Activated T-cell treated with anti-CD3 and anti-CD28 coated beads, Interleukin-2, amount 50 U/mL, for 4 hours (primary cell): ENCODE measurements around the gene PPM1H. TPM values are rescaled to one million over a fixed set of nuclear protein-coding genes. Genes with fewer than 3 reads are reported as not detected.
"Not testable (repeated sequence)": the region's sequence is repeated elsewhere in the genome, so short reads cannot be mapped to it uniquely, and the experiment has no call there.

ENCODE experiments used
- ATAC-seq, 2 donors: fragments of 200-7000 bp; cut with Tn5 transposase; one replicate each; pipeline ENCODE4 v1.10.0; 2021
- DNase-seq: peaks from one replicate; pipeline ENCODE4 v3.0.0-alpha.2; 2020
- H3K27me3 Mint-ChIP-seq: one replicate; pipeline ENCODE4 v1.8.0; 2021; ENCODE audit warnings: low read depth, mixed read lengths
- H3K36me3 Mint-ChIP-seq: one replicate; pipeline ENCODE4 v1.8.0; 2022; ENCODE audit warnings: mixed read lengths; ENCODE audit not compliant: insufficient read depth
- H3K4me1 Mint-ChIP-seq: one replicate; pipeline ENCODE4 v1.8.0; 2021; ENCODE audit warnings: low read depth, mixed read lengths
- H3K4me3 Mint-ChIP-seq: one replicate; pipeline ENCODE4 v1.8.0; 2021; ENCODE audit warnings: mild to moderate bottlenecking, moderate library complexity, mixed read lengths
- H3K9me3 Mint-ChIP-seq: one replicate; pipeline ENCODE4 v1.8.0; 2021; ENCODE audit warnings: mixed read lengths
- total RNA-seq, 3 donors: library from RNA; stranded (reverse); gene quantifications; one replicate each; pipeline ENCODE4 v1.2.1, GENCODE V29; 2021

Gene PPM1H
- total RNA-seq, 3 donors from 2014 or later: 0.03 to 0.25 (median 0.19) TPM

DNA sequence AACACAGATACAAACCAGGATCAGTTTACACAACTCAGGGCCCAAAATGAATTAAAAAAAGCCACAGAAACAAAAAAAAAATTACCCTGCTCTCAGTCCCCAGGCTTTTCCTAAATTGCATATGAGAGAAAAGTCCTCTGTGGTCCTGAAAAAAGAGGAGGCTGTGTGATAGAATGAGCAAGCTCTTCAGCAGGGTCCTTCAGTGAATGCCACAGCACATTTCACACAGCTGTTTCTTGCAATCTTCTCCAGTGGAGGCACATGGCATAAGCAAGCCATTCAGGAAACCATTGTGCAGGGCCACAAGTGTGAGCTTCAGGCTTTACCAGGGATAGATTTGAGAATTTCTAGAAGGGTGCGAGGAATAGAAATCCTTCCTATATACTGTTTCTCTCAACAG, 168.5 kb downstream of the PPM1H start:
- no peak overlapping the region for H3K4me3 Mint-ChIP-seq
- no peaks in the 10 kb centered on the region for H3K36me3 Mint-ChIP-seq
- peaks cover 2% of the 10 kb centered on the region for H3K27me3 Mint-ChIP-seq
- DNase-seq (no peak), ATAC-seq (no peak)
- no peaks in the 10 kb centered on the region for H3K9me3 Mint-ChIP-seq
- no peaks in the 10 kb centered on the region for H3K4me1 Mint-ChIP-seq

DNA sequence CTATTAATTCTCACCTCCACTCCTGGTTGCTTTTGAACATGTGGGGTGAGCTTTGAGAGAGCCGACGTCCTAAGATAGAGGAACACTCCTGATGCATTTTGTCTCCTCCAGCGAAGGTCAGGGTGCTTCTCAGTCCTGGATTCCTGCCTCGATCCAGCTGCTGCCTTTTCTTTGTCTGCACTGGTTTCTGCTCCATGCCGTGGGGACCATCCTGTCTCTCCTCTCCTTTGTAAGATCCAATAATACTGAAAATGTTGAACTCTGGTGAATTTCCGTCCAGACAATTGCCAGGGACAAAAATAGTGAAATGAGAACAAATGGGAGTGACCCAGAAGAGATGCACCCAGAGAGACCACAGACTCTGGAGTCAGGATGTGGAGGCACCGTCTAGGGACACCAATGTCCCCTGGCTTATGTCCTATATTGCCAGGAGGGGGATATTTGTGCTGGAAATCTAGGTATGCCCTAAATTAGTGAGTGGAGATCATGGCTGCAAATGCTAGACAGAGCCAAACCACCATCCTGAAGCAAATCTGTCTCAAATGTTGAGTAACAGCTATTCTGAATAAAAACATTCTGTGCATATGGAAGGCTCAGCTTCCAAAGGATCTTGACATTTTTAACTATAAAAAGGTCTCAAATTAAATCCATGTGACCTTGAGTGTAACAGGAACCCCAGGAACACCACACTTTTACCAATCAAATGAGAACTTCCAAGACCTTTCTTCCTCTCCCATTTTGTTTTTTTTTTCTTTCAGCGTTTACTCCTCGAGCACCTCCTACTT, 170.9 kb downstream of the PPM1H start:
- H3K27me3 Mint-ChIP-seq: peaks cover 6% of the 10 kb centered on the region
- H3K4me1 Mint-ChIP-seq: no peaks in the 10 kb centered on the region
- no peak for ATAC-seq
- H3K4me3 Mint-ChIP-seq: no peak overlapping the region
- no peak for DNase-seq
- no peaks in the 10 kb centered on the region for H3K36me3 Mint-ChIP-seq
- H3K9me3 Mint-ChIP-seq: no peaks in the 10 kb centered on the region

- Mint-ChIP-seq H3K27me3 (peaks cover 6% of the 10 kb centered on the region), H3K36me3 (no peaks in the 10 kb centered on the region), H3K9me3 (no peaks in the 10 kb centered on the region), H3K4me3 (no peak overlapping the region), H3K4me1 (no peaks in the 10 kb centered on the region)
- DNase-seq: no peak
- no peak for ATAC-seq
Observed at GRCh38 chr12:62763312-62763711, 171.6 kb downstream of the PPM1H start.

GRCh38 chr12:62762645-62763044, 172.3 kb downstream of the PPM1H start:
- DNase-seq: no peak
- Mint-ChIP-seq H3K9me3 (no peaks in the 10 kb centered on the region), H3K4me3 (no peak overlapping the region), H3K4me1 (no peaks in the 10 kb centered on the region), H3K27me3 (peaks cover 6% of the 10 kb centered on the region), H3K36me3 (no peaks in the 10 kb centered on the region)
- no peak for ATAC-seq

GRCh38 chr12:62761658-62762057, 173.3 kb downstream of the PPM1H start:
- Mint-ChIP-seq H3K36me3 (no peaks in the 10 kb centered on the region), H3K9me3 (no peaks in the 10 kb centered on the region), H3K27me3 (peaks cover 6% of the 10 kb centered on the region), H3K4me3 (no peak overlapping the region), H3K4me1 (no peaks in the 10 kb centered on the region)
- no peak for DNase-seq
- ATAC-seq: no peak

DNA sequence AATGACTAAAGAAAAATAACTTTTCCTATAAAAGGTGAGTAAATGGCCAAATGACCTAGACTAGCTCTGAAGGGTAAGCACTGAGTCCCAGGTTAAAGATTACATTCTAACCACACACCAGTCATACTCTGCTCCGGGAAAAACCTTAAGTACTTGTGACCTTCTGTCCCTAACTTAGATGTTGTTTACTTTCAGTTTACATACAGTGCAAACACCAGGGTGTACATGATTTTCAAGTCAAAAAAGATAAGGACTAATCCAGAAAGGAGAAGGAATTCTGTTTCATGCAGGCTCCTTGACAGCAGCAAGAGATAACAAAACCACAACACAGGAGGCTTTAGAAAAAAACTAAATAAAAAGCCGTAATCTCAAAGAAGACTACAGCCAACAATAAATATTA, 174.2 kb downstream of the PPM1H start:
- H3K27me3 Mint-ChIP-seq: peaks cover 6% of the 10 kb centered on the region
- no peaks in the 10 kb centered on the region for H3K4me1 Mint-ChIP-seq
- no peaks in the 10 kb centered on the region for H3K36me3 Mint-ChIP-seq
- ATAC-seq (no peak), DNase-seq (no peak)
- H3K4me3 Mint-ChIP-seq: no peak overlapping the region
- no peaks in the 10 kb centered on the region for H3K9me3 Mint-ChIP-seq

DNA sequence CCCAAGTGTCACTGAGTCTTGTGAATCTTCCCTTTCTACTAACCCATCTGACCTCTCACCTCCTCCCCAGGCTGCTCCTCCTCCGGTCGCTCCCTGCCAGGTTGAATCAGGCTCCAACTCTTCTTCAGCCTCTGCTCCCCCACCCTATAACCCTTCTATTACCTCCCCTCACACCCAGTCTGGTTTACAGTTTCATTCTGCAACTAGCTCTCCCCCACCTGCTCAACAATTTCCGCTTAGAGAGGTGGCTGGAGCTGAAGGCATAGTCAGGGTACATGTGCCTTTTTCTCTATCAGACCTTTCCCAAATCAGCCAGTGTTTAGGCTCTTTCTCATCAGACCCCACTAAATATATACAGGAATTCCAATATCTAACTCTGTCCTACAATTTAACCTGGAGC, 174.6 kb downstream of the PPM1H start:
- not testable (repeated sequence) for H3K4me3 Mint-ChIP-seq, H3K4me1 Mint-ChIP-seq

GRCh38 chr12:62758216-62758615, 176.7 kb downstream of the PPM1H start:
- H3K27me3 Mint-ChIP-seq: peaks cover 3% of the 10 kb centered on the region
- H3K9me3 Mint-ChIP-seq: no peaks in the 10 kb centered on the region
- H3K36me3 Mint-ChIP-seq: no peaks in the 10 kb centered on the region
- no peaks in the 10 kb centered on the region for H3K4me1 Mint-ChIP-seq
- H3K4me3 Mint-ChIP-seq: no peak overlapping the region
- ATAC-seq (peak in 1 of 2 donors; percentile 66), DNase-seq (no peak)

More for the DNA sequence above, 174.6 kb downstream of the PPM1H start:
- not testable (repeated sequence) for H3K36me3 Mint-ChIP-seq, H3K27me3 Mint-ChIP-seq, DNase-seq, H3K9me3 Mint-ChIP-seq, ATAC-seq

DNA sequence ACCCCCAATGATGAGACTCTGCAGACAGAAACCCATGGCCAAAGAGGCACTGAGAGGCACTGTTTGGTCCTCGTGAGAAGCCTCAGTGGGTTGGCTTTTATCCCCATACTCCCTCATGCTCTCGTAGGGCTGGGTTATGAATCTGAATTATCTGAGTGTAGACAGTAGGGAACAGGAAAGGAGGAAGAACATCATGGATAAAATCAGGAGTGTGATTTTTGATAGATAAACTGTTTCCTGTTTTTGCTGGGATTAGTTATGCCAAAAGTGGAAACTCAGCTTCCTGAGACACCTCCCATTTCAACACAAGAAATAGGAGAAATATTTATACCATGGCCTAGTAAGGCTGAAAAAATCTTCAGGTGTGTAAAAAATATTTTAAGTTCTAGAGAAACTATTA, 177.9 kb downstream of the PPM1H start:
- H3K27me3 Mint-ChIP-seq: peaks cover 7% of the 10 kb centered on the region

GRCh38 chr12:62754706-62755105, 180.2 kb downstream of the PPM1H start:
- peaks cover 9% of the 10 kb centered on the region for H3K27me3 Mint-ChIP-seq
- no peak overlapping the region for H3K4me3 Mint-ChIP-seq
- no peak for ATAC-seq
- no peak for DNase-seq
- H3K36me3 Mint-ChIP-seq: no peaks in the 10 kb centered on the region
- no peaks in the 10 kb centered on the region for H3K4me1 Mint-ChIP-seq
- no peaks in the 10 kb centered on the region for H3K9me3 Mint-ChIP-seq

More for the DNA sequence above, 177.9 kb downstream of the PPM1H start:
- Mint-ChIP-seq H3K4me1 (no peaks in the 10 kb centered on the region), H3K36me3 (no peaks in the 10 kb centered on the region), H3K4me3 (no peak overlapping the region), H3K9me3 (no peaks in the 10 kb centered on the region)
- ATAC-seq: no peak
- DNase-seq: no peak

DNA sequence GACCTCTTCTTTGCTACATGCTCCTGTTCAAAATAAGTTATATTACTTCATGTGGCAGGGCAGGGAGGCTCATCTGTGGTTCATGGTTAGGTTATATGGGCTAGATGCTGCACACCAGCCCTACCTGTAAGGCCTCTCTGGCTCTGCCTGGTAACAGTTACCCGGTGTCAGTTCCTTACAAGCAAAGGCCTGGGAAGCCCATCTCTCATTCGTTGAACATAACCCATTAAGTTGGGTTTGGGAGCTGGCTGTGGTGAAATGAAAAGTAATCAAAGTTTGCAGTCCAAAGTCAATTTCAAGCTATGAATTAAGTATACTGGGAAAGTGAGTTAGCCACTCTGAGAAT, 183.2 kb downstream of the PPM1H start:
- DNase-seq: no peak
- H3K4me1 Mint-ChIP-seq: no peaks in the 10 kb centered on the region
- H3K4me3 Mint-ChIP-seq: no peak overlapping the region
- peaks cover 8% of the 10 kb centered on the region for H3K27me3 Mint-ChIP-seq
- no peak for ATAC-seq
- no peaks in the 10 kb centered on the region for H3K36me3 Mint-ChIP-seq
- H3K9me3 Mint-ChIP-seq: no peaks in the 10 kb centered on the region

DNA sequence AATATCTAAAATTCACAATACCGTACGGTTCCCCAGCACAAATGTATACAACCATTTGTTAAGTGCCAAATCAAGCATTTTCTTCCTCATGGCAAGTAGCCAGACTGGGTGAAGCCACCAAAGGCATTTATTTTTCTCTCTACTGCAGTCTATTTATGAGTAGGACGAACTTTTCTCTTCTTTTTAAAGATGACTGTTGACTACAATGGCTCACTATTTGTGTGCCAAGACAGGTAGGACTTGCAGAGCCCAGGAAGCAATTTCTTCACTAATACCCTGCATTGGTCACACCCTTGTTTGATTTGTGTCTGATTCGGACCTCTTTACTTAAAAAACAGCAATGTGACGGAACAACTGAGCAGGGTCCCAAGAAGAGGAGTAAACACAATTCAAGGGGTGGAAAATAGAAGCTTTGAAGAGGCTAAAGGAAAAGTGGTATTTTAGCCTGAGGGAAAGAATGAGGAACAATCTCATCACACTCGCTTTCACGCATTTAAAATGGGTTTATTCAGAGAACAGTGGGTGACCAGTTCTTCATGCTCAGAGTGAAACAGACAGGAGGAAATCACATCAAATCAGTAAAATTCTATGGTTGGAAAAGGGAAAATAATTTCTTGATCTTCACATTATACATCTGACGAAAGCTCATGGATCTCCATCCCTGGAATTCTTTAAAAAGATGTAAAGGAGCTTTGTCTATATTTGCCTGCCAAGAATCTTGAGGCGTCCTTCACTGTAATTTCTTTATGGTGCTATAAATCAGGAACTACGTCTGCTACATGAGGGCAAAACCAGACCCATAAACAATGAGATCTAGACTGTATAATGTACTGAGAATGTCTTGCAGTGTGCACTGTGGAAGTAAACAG, 183.8 kb downstream of the PPM1H start:
- ATAC-seq (no peak), DNase-seq (no peak)
- H3K4me1 Mint-ChIP-seq: no peaks in the 10 kb centered on the region
- peaks cover 9% of the 10 kb centered on the region for H3K27me3 Mint-ChIP-seq
- no peaks in the 10 kb centered on the region for H3K36me3 Mint-ChIP-seq
- no peak overlapping the region for H3K4me3 Mint-ChIP-seq
- H3K9me3 Mint-ChIP-seq: no peaks in the 10 kb centered on the region

- no peaks in the 10 kb centered on the region for H3K36me3 Mint-ChIP-seq
- H3K9me3 Mint-ChIP-seq: no peaks in the 10 kb centered on the region
- no peak overlapping the region for H3K4me3 Mint-ChIP-seq
- H3K27me3 Mint-ChIP-seq: peaks cover 9% of the 10 kb centered on the region
- DNase-seq (no peak), ATAC-seq (no peak)
- H3K4me1 Mint-ChIP-seq: no peaks in the 10 kb centered on the region
Observed at GRCh38 chr12:62749586-62749985, 185.4 kb downstream of the PPM1H start.

- H3K4me1 Mint-ChIP-seq: no peaks in the 10 kb centered on the region
- H3K27me3 Mint-ChIP-seq: peaks cover 9% of the 10 kb centered on the region
- no peaks in the 10 kb centered on the region for H3K36me3 Mint-ChIP-seq
- ATAC-seq: no peak
- H3K4me3 Mint-ChIP-seq: no peak overlapping the region
- H3K9me3 Mint-ChIP-seq: no peaks in the 10 kb centered on the region
- no peak for DNase-seq
Observed at GRCh38 chr12:62748941-62749468, 185.9 kb downstream of the PPM1H start.

- no peaks in the 10 kb centered on the region for H3K9me3 Mint-ChIP-seq
- H3K27me3 Mint-ChIP-seq: peaks cover 2% of the 10 kb centered on the region
- no peak for DNase-seq
- no peak for ATAC-seq
- H3K4me3 Mint-ChIP-seq: no peak overlapping the region
- H3K36me3 Mint-ChIP-seq: no peaks in the 10 kb centered on the region
- peaks cover 2% of the 10 kb centered on the region for H3K4me1 Mint-ChIP-seq
Observed at GRCh38 chr12:62744551-62744950, 190.4 kb downstream of the PPM1H start.
